ENCODE measurements around the gene PIAS3. TPM values are rescaled to one million over a fixed set of nuclear protein-coding genes. Genes with fewer than 3 reads are reported as not detected.
A peak's percentile ranks its signal among the peaks of the same experiment; 100 is the strongest.

Gene PIAS3
- total and polyA plus RNA-seq, 2 donors (not counting 3 experiments of a cell fraction or from before 2014, with no cell fraction given), result 50.1 to 71.8 TPM

DNA sequence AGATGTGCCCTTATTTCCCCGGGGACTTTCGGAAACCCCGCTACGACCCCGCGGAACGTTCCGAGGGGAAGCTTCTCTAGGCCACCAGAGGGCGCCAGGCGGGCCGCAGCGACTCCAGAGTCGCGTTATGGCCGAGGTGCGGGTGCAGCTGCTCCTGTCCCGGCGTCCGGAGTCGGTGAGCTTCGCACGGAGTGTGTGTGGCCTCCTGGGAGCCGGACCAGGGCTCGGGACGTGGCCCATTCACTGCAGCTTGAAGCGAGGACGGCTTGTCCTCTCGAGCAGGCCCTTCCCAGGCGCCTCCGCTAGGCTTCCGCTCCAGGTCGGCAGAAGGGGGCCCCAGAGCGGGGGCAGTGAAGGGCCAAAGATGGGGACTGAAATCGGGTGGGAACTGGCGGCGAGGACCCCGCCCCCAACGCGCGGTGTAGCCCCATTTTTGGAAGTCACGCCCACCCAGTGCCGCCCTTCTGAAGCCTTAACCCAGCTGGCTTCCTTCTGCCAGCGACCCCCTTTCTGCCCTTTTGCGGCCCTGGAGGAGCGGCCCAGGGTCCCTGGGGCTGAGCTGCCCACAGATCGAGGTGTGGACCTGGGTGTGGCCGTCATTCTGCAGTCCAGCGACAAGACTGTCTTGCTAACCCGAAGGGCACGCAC lies 13.2 kb downstream of the PIAS3 start, which contains the start of gene NUDT17:
TSS of gene NUDT17 (plus strand) at position 117 of the 648 bp plus-strand sequence. CDS start at position 128, 11 bp downstream.
- peak within 1 kb of the TSS; percentile 79 for H3K4me2 ChIP-seq (ENCODE audit: insufficient read depth, low read length)
- H3K36me3 ChIP-seq (ENCODE audit: control insufficient read depth in 2 of 2, extremely low read depth in 1 of 2, insufficient read depth in 2 of 2, low read length in 2 of 2), result peaks cover 21 to 34% of the 10 kb centered on the region in 2 experiments
- H3K4me1 ChIP-seq (ENCODE audit: control insufficient read depth, extremely low read depth, insufficient read depth, low read length), result peaks cover 24% of the 10 kb centered on the region
- H3K9me3 ChIP-seq (replicated peaks; ENCODE audit: control insufficient read depth, insufficient read depth, low read length), result no peaks in the 10 kb centered on the region
- no peaks in the 10 kb centered on the region for H3K9me1 ChIP-seq (replicated peaks; ENCODE audit: control insufficient read depth, extremely low read depth, insufficient read depth, low read length)
- H3K79me2 ChIP-seq (ENCODE audit: control insufficient read depth, insufficient read depth, low read length), result no peaks in the 10 kb centered on the region
- peak within 1 kb of the TSS; percentile 28 for H3K27ac ChIP-seq (ENCODE audit: insufficient read depth, low read depth, low read length)
- TF ChIP-seq POLR2AphosphoS5 (IDR thresholded peaks at IDR 0.05; ENCODE audit: insufficient read depth, low read depth, low read length) (peak; percentile 68), POLR2A (IDR thresholded peaks at IDR 0.05; ENCODE audit: low read depth, low read length) (peak; percentile 75), MAX (IDR thresholded peaks at IDR 0.05; ENCODE audit: insufficient read depth, insufficient read length) (no peak), FOS (IDR thresholded peaks at IDR 0.05; ENCODE audit: borderline replicate concordance, insufficient read depth, low read length) (no peak)
- TF ChIP-seq, protein P1, sequence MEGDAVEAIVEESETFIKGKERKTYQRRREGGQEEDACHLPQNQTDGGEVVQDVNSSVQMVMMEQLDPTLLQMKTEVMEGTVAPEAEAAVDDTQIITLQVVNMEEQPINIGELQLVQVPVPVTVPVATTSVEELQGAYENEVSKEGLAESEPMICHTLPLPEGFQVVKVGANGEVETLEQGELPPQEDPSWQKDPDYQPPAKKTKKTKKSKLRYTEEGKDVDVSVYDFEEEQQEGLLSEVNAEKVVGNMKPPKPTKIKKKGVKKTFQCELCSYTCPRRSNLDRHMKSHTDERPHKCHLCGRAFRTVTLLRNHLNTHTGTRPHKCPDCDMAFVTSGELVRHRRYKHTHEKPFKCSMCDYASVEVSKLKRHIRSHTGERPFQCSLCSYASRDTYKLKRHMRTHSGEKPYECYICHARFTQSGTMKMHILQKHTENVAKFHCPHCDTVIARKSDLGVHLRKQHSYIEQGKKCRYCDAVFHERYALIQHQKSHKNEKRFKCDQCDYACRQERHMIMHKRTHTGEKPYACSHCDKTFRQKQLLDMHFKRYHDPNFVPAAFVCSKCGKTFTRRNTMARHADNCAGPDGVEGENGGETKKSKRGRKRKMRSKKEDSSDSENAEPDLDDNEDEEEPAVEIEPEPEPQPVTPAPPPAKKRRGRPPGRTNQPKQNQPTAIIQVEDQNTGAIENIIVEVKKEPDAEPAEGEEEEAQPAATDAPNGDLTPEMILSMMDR (IDR thresholded peaks at IDR 0.05; ENCODE audit: extremely low read depth in 1 of 2, insufficient read depth in 1 of 2, low read depth in 1 of 2, low read length in 2 of 2), result peak; percentile 96 to 97
- no peaks in the 10 kb centered on the region for H3K27me3 ChIP-seq (ENCODE audit: control insufficient read depth in 2 of 2, insufficient read depth in 2 of 2, low read length in 2 of 2)
- dilution Hi-C loops (cut with MboI; ENCODE audit: extremely low pct_ligation_motif_present, low sequenced_read_pairs), result no loop called here
- intact Hi-C loops (cut with micrococcal nuclease), result loop anchor here (1.0 to 2.0 kb wide), 4 partner anchors 13 to 168 kb away; partner anchors contain the start of genes ITGA10 and PIAS3
- no peaks in the 10 kb centered on the region for H4K20me1 ChIP-seq (replicated peaks; ENCODE audit: control insufficient read depth, extremely low read depth, insufficient read depth, low read length)
- POLR2A ChIA-PET, result interaction anchor here (0.6 to 3.0 kb wide), 3 partner anchors 13 to 205 kb away, joined by 3 to 13 read pairs (median 3); partner anchors contain the start of genes PIAS3 and RBM8A
- peak within 1 kb of the TSS; percentile 71 for H3K9ac ChIP-seq (replicated peaks; ENCODE audit: extremely low read depth, insufficient read depth, low read length)
- peak within 1 kb of the TSS; percentile 69 for H2AFZ ChIP-seq (ENCODE audit: low read depth, low read length)
- no TSS peak for BruUV-seq (replicated peaks)
- peak; percentile 71 for DNase-seq (ENCODE audit: low read depth, low spot score)
- peak within 1 kb of the TSS; percentile 37 to 59 (median 58) for H3K4me3 ChIP-seq (replicated peaks in 1 of 3; ENCODE audit: insufficient read depth in 1 of 3, low read depth in 1 of 3, low read length in 3 of 3)
- CTCF ChIA-PET, result interaction anchor here (0.7 to 9.1 kb wide), 38 partner anchors 10 to 187 kb away, joined by 3 to 154 read pairs (median 8); partner anchors contain the start of genes ANKRD34A, ANKRD35, HJV and ITGA10
- FAIRE-seq, result peak; percentile 72
